ENCODE results near the gene CAMK1G. TPM values are rescaled to one million over a fixed set of nuclear protein-coding genes. Genes with fewer than 3 reads are reported as not detected.

The CAMK1G gene
- total RNA-seq, 2 experiments from 2014 or later, result not detected

DNA sequence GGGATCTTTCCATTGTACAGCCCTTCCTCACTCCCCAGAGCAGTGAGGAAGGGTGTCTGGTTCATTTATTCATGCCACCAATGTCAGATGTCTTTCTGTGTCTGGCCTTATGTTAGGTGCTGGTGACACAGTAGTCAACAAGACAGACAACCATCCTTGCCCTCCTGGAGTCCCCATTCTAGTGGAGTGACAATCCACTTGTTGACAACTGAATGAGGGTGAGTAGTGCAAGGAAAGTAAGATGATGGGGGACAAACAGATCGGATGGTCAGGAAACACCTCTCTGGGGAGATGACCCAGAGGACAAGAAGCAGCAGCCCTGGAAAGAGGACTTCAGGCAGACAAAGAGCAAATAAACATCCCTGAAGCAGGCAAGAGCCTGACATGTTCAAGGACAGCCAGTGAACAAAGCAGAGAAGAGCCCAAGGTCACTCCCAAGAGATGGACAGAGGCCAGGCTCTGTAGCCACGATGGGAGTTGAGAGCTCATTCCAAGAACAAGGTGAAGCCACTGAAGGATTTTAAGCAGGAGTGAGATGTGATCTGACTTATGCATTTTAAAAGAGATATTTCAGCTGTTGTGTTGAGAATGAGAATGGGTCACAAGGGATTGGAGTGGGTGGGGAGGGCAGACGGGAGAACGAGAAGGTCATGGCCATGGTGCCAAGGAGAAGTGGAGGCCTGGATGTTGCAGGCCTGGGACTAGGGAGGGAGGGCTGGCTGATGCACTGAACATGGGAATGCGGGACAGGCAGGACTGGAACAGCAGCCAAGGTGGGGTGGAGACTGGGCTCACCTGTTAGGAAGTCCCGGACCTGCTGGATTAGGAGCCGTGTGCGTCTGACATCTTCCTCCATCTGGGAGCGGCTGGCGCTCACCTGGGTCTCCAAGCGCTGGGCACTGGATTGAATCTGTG is 38.5 kb downstream of the CAMK1G start:
- no peaks in the 10 kb centered on the region for H3K4me1 Mint-ChIP-seq (ENCODE audit: low read depth)

DNA sequence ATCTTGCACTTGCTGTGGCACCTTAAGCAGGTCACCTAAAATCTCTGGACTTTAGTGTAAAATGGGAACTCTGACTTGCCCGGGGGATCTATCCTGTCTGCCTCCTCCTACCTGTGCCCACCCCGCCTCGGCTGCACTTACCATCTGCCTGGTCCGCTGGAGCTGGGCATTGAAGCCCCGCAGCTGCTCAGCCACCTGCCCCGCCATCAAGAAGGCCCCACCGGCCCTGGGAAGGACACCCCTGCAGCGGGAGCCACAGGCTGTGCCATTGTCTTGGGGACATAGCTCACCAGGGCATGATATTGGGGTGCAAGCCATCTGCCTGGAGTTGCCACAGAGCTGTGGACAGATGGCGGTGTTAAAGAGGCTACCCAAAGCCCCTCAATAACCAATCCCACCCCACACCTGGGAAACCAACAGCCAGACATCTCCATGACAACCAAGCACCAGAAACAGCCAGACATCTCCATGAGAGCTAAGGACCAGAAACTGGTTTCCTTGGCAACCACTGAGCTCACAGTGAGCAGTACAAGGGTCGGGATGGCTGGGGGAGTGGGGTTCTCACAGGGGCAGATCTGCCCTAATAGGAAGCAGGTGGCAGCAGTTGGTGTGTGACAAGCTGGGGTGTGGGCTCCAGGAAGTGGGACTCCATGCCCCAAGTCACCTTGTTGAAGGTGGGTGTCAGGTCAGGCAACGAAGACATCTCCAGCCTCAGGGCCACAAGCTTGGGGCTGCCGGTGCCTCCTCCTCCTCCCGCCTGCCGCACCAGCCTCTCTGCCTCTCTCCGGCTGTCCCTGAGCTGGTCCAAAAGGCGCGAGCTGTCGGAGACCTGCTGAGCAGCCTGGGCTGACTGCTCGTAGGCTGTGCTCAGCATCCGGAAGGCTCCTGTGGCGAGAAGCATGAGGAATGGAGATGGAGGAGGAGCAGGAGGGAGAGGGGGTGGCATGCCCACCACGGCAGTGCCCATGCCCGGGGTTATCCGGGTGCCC is 39.6 kb downstream of the CAMK1G start:
- Mint-ChIP-seq H3K27ac (no peak overlapping the region), H3K27me3 (peaks cover 2% of the 10 kb centered on the region), H3K4me1 (ENCODE audit: low read depth) (no peaks in the 10 kb centered on the region), H3K4me3 (no peak overlapping the region), H3K36me3 (ENCODE audit: low read depth) (no peaks in the 10 kb centered on the region), H3K9me3 (no peaks in the 10 kb centered on the region)
- ATAC-seq, result no peak
- TF ChIP-seq, protein P1, sequence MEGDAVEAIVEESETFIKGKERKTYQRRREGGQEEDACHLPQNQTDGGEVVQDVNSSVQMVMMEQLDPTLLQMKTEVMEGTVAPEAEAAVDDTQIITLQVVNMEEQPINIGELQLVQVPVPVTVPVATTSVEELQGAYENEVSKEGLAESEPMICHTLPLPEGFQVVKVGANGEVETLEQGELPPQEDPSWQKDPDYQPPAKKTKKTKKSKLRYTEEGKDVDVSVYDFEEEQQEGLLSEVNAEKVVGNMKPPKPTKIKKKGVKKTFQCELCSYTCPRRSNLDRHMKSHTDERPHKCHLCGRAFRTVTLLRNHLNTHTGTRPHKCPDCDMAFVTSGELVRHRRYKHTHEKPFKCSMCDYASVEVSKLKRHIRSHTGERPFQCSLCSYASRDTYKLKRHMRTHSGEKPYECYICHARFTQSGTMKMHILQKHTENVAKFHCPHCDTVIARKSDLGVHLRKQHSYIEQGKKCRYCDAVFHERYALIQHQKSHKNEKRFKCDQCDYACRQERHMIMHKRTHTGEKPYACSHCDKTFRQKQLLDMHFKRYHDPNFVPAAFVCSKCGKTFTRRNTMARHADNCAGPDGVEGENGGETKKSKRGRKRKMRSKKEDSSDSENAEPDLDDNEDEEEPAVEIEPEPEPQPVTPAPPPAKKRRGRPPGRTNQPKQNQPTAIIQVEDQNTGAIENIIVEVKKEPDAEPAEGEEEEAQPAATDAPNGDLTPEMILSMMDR (IDR thresholded peaks at IDR 0.05), result no peak
- intact Hi-C loops (cut with micrococcal nuclease), result no loop called here
- ChIA-PET CTCF (interaction anchor here (0.9 to 2.8 kb wide), 3 partner anchors 11 to 21 kb away, joined by 3 to 10 read pairs (median 6); no protein-coding TSS in a partner anchor), POLR2A (no interaction called here)
- DNase-seq, result no peak

More for the DNA sequence above, 38.5 kb downstream of the CAMK1G start:
- Mint-ChIP-seq H3K4me3 (no peak overlapping the region), H3K36me3 (ENCODE audit: low read depth) (no peaks in the 10 kb centered on the region), H3K9me3 (no peaks in the 10 kb centered on the region), H3K27me3 (no peaks in the 10 kb centered on the region), H3K27ac (no peak overlapping the region)
- POLR2A ChIA-PET, result no interaction called here
- DNase-seq (no peak), ATAC-seq (no peak)
- CTCF ChIA-PET, result no interaction called here
- TF ChIP-seq, protein P1 (IDR thresholded peaks at IDR 0.05), result no peak
- intact Hi-C loops (cut with micrococcal nuclease), result no loop called here

DNA sequence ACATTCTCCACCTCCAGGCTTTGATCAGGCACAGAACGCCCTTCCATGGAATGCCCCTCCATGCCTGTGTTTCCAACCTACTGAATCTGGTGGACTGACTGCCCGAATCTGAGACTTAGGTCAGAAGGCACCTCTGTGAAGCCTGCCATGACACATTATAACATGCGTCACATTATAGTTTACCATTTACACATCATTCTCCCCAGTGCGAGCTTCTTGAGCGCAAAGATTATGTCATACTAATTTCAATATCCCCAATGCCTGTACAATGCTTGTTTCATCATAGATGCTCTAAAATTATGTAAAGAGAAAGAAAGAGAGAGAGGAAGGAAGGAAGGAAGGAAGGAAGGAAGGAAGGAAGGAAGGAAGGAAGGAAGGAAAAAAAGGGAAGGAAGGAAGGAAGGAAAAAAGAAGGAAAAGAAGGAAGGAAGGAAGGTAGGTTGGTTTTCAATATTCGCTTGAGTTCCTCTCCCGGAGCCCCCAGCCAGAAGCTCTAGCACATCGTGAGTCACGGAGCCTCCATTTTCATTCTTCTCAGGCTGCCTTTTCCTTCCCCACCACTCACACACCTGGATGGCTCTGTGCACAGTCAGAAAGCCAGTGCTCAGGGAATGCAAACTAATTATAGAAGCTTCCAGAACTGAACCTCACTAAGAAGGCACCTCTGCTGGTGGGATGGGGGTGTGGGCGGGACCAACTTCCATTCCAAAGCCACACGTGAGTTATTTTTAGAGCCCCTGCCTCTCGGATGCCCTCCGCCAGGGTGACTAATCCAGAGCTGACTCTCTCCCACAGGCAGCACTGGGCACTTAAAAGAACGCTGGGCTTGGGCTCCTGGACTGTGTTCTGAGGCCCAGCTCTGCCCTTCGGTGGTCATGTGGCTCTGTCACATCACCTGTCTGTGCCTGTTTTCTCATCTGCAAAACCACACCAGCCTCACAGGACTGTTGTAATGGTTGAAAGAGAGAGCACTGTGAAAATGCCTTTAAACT is 41.3 kb downstream of the CAMK1G start:
- intact Hi-C loops (cut with micrococcal nuclease), result loop anchor here (5.0 kb wide), 1 partner anchor 48 kb away; no protein-coding TSS in a partner anchor
- no peaks in the 10 kb centered on the region for H3K9me3 Mint-ChIP-seq
- no peak for DNase-seq
- H3K27me3 Mint-ChIP-seq, result peaks cover 2% of the 10 kb centered on the region
- H3K4me3 Mint-ChIP-seq, result no peak overlapping the region
- TF ChIP-seq, protein P1 (IDR thresholded peaks at IDR 0.05), result no peak
- H3K36me3 Mint-ChIP-seq (ENCODE audit: low read depth), result no peaks in the 10 kb centered on the region
- CTCF ChIA-PET, result interaction anchor here (1.1 to 2.8 kb wide), 6 partner anchors 17 to 123 kb away, joined by 3 to 10 read pairs (median 6); no protein-coding TSS in a partner anchor
- POLR2A ChIA-PET, result no interaction called here
- no peak for ATAC-seq
- no peak overlapping the region for H3K27ac Mint-ChIP-seq
- H3K4me1 Mint-ChIP-seq (ENCODE audit: low read depth), result no peaks in the 10 kb centered on the region

DNA sequence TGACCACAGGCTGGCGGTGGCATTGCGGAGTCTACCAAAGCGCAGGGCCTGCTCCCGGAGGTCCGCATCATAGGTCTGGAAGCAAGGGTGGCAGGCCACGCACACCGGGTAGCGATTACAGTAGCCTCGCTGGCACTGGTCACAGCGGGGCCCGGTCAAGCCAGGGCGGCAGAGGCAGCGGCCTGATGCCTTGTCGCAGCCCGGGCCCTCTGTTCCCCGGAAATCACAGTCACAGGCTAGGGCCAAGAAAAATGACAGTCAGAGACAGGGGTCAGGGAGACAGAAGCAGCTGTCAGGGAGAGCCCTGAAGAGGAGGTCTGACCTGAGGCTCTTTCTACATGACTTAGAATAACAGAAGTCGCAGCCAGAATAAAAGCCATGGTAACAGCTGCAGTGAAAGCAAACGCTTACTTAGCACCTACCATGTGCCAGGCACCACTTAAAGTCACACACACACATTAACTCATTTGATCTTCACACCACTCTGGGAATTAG is 42.3 kb downstream of the CAMK1G start:
- POLR2A ChIA-PET, result no interaction called here
- Mint-ChIP-seq H3K27ac (no peak overlapping the region), H3K27me3 (peaks cover 2% of the 10 kb centered on the region), H3K4me1 (ENCODE audit: low read depth) (no peaks in the 10 kb centered on the region), H3K9me3 (no peaks in the 10 kb centered on the region), H3K36me3 (ENCODE audit: low read depth) (no peaks in the 10 kb centered on the region), H3K4me3 (no peak overlapping the region)
- DNase-seq (no peak), ATAC-seq (no peak)
- CTCF ChIA-PET, result interaction anchor here (0.8 kb wide), 1 partner anchor 39 kb away, joined by 4 read pairs; no protein-coding TSS in a partner anchor
- TF ChIP-seq, protein P1 (IDR thresholded peaks at IDR 0.05), result no peak
- intact Hi-C loops (cut with micrococcal nuclease), result loop anchor here (5.0 kb wide), 1 partner anchor 49 kb away; no protein-coding TSS in a partner anchor

Data from activated CD8-positive, alpha-beta T cell treated with anti-CD3 and anti-CD28 coated beads for 36 hours (primary cell).